AG04449 (cell line): ENCODE results near the gene KASH5.
"Not testable (repeated sequence)": the region's sequence is repeated elsewhere in the genome, so short reads cannot be mapped to it uniquely, and the experiment has no call there.

Experiments used
- CTCF ChIA-PET: fragments of 350-600 bp; formaldehyde crosslinking; extraction: SDS; loops from one replicate; lab custom pipeline; 2021; ENCODE audit warnings: antibody characterized with exemption; lab: Yijun Ruan, JAX
- POLR2A ChIA-PET: fragments of 400-600, 350-600 bp; formaldehyde crosslinking; extraction: SDS; loops from one replicate; lab custom pipeline; 2020; ENCODE audit warnings: antibody characterized with exemption, inconsistent platforms; lab: Yijun Ruan, JAX
- DNase-seq: peaks from one replicate; pipeline ENCODE4 v3.0.0-alpha.2; 2010; ENCODE audit warnings: low read depth, low spot score
- H3K4me3 ChIP-seq: 2 replicates; pipeline ENCODE4 v1.5.1; 2011; ENCODE audit warnings: low read depth, mild to moderate bottlenecking, control low read depth, low read length
- TF ChIP-seq, protein P1 (sequence below): IDR thresholded peaks from one replicate; pipeline ENCODE4 v1.5.1; 2011; ENCODE audit warnings: mild to moderate bottlenecking, moderate library complexity, low read length, control low read depth, inconsistent platforms; ENCODE audit not compliant: insufficient read depth; ENCODE audit errors: missing control alignments

Gene KASH5

DNA sequence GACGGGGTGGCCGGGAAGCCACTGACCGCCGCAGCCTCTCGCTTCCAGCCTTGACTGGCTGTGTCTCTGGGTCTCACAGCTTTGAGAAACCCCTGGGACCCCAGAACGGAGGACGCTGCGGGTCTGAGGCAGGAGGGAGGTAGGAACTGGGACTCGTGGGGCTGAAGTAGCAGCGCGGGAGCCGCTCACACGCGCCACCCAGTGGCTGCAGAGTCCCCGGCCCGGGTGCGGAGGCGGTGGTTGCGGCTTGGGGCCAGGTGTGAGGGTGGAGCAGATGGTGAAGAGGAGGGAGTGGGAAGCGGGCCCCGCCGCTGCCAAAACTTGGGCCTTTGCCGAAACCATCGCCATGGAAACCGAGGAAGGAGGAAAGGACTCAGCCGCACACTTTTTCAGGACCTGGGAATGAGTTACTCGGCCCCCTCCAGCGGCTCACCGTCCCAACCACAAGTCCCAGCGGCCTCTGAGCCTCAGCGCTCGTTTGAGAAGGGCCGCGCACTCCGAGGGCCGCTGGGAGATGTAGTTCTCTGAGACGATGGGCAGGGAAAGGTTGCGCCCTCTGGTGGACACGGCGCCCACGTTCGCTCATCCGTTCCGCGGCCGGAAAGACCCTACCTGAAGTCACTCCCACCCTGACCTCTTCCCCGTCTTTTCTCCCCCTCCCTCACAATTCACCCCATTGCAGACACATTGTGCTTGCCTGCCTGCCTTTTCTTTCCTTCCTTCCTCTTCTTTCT is 55.5 kb downstream of the KASH5 start:
- CTCF ChIA-PET: interaction anchor here (0.6 to 5.6 kb wide), 12 partner anchors 10 to 217 kb away, joined by 3 to 50 read pairs (median 4); partner anchors contain the start of genes ALDH16A1 and PTH2
- TF ChIP-seq, protein P1, sequence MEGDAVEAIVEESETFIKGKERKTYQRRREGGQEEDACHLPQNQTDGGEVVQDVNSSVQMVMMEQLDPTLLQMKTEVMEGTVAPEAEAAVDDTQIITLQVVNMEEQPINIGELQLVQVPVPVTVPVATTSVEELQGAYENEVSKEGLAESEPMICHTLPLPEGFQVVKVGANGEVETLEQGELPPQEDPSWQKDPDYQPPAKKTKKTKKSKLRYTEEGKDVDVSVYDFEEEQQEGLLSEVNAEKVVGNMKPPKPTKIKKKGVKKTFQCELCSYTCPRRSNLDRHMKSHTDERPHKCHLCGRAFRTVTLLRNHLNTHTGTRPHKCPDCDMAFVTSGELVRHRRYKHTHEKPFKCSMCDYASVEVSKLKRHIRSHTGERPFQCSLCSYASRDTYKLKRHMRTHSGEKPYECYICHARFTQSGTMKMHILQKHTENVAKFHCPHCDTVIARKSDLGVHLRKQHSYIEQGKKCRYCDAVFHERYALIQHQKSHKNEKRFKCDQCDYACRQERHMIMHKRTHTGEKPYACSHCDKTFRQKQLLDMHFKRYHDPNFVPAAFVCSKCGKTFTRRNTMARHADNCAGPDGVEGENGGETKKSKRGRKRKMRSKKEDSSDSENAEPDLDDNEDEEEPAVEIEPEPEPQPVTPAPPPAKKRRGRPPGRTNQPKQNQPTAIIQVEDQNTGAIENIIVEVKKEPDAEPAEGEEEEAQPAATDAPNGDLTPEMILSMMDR: peak; percentile 99
- POLR2A ChIA-PET: no interaction called here

DNA sequence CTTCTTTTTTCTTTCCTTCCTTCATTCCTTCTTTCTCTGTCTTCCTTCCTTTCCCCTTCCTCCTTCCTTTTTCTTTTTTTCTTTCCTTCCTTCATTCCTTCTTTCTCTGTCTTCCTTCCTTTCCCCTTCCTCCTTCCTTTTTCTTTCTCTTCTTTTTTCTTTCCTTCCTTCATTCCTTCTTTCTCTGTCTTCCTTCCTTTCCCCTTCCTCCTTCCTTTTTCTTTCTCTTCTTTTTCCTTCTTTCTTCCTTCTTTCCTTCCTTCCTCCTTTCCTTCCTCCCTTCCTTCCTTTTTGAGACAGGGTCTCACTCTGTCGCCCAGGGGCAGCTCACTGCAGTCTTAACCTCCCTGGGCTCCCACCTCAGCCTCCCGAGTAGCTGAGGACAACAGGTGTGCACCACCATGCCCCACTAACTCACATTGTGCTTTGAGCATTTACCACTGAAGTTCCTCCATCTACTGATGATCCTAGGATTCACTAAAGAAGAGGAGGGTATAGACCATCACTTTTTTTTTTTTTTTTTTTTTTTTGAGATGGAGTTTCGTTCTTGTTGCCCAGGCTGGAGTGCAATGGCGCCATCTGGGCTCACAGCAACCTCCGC is 56.2 kb downstream of the KASH5 start:
- DNase-seq, POLR2A ChIA-PET, H3K4me3 ChIP-seq: not testable (repeated sequence)
- CTCF ChIA-PET: interaction anchor here (0.6 to 5.6 kb wide), 13 partner anchors 8 to 222 kb away, joined by 3 to 50 read pairs (median 3); no protein-coding TSS in a partner anchor

More for the DNA sequence above, 55.5 kb downstream of the KASH5 start:
- peak; percentile 50 for DNase-seq
- H3K4me3 ChIP-seq: peak overlapping the region; percentile 69

DNA sequence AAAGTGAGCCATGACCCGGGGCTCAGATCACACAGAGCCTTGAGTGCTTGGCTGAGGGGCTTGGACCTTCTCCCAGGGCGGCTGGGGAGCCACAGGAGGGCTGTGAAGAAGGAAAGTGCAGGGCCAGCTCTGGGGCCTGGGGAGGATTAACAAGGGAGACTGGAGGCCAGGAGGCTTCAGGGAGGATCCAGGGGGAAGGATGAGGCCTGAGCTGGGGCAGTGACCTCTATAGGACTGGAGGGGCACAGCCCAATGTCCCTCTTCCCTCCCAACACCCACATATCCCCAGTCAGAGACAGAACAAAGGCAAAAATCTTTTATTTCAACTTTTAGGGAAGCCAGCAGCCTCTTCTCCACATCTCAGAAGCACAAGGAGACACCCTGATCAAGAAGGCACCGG is 57.9 kb downstream of the KASH5 start:
- no peak for DNase-seq
- CTCF ChIA-PET: interaction anchor here (0.6 to 5.6 kb wide), 7 partner anchors 10 to 220 kb away, joined by 3 to 50 read pairs (median 3); no protein-coding TSS in a partner anchor
- TF ChIP-seq, protein P1: no peak
- POLR2A ChIA-PET: no interaction called here
- no peak overlapping the region for H3K4me3 ChIP-seq

DNA sequence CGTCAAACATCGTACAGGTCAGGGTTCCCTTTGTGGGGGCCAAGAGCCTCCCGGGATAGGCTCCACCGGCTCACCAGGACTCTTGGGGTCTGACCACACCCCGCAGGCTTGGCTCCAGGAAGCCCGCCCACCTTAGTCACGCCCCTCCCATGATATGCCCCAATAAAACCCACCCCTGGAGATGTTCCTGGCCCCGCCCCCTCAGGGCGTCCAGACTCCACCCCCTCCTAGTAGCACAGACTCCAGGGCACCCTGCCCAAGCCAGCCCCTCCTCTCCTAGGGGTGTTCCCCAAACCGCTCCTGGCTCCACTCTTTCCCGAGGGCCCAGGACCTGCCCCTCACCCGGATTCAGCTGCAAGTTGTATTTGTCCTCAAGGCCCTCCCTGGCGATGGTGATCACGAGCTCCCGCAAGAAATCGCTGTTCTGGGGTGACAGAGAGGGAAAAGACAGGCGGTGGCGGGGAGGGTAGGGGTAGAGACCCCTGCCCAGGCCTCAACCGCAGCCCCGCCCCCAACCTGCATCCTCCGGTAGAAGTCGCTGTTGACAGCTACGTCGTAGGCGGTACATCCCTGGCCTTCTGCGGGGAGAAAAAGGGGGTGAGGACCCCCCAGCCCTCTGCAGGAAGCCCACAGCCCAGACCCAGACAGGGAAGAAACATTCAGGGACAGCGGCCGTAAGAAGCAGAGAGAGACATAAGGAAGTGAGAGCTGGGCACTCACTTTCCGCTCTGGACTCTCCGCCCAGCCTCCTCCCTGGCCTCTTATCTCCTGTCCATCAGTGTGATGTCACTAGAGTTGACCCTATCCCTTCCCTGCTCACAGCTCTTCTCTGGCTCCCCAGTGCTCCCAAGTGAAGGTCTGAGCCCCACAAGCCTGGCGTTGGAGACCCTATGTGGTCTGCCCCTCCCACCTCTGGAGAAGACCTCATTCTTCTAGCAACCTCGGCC is 59.7 kb downstream of the KASH5 start:
- no peak overlapping the region for H3K4me3 ChIP-seq
- no peak for DNase-seq
- TF ChIP-seq, protein P1: no peak
- ChIA-PET CTCF (interaction anchor here (1.6 to 5.6 kb wide), 3 partner anchors 26 to 147 kb away, joined by 3 to 50 read pairs (median 5); no protein-coding TSS in a partner anchor), POLR2A (no interaction called here)

DNA sequence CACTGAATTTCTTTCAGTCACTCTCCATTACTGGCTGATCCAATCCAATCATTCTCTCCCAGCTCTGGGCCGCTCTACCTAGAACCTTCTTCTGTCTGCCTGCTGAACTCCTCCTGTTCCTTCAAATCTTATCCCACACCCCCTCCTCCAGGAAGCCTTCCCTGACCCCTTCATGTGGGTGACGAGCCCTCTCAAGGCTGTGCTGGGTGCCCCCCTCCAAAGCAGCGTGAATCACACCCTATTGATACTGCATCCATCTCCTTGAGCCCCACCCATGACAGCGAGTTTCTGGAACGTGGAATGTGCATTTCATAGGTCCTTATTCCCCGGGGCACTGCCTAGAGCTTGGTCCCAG is 60.4 kb downstream of the KASH5 start:
- TF ChIP-seq, protein P1: no peak
- no peak for DNase-seq
- POLR2A ChIA-PET: no interaction called here
- CTCF ChIA-PET: interaction anchor here (1.6 to 5.6 kb wide), 3 partner anchors 25 to 147 kb away, joined by 3 to 50 read pairs (median 5); no protein-coding TSS in a partner anchor
- H3K4me3 ChIP-seq: no peak overlapping the region

DNA sequence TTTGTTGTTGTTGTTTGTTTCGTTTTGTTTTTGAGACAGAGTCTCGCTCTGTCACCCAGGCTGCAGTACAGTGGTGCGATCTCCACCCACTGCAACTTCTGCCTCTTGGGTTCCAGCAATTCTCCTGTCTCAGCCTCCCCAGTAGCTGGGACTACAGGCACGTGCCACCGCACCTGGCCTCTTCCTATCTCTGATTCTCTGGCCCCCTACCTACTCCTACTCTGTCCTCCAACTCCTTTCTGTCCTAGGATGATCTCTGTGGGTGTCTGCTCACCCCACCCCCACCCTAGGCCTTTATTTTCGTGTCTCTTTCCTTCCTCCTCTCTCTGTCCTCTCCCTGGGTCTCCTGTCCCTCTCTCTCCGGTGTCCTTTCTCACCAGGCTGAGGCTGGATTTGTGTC is 62.4 kb downstream of the KASH5 start:
- ChIA-PET CTCF (interaction anchor here (1.0 to 1.3 kb wide), 3 partner anchors 44 to 97 kb away, joined by 3 read pairs; no protein-coding TSS in a partner anchor), POLR2A (no interaction called here)
- DNase-seq: no peak
- TF ChIP-seq, protein P1: no peak
- peak overlapping the region; percentile 40 for H3K4me3 ChIP-seq
